SK-N-SH (cell line): Measurements from ENCODE around the gene SLIT2. TPM values are rescaled to one million over a fixed set of nuclear protein-coding genes. Genes with fewer than 3 reads are reported as not detected.

ENCODE experiments used
- CTCF ChIA-PET: fragments of 300-600, 350-600 bp; formaldehyde crosslinking; extraction: SDS; loops from one replicate; lab custom pipeline; 2021; lab: Yijun Ruan, JAX
- POLR2A ChIA-PET: fragments of 350-600 bp; sonication (Branson Sonifier 250); formaldehyde crosslinking; extraction: SDS; loops from one replicate; lab custom pipeline; 2020; ENCODE audit warnings: antibody characterized with exemption, inconsistent platforms; lab: Yijun Ruan, JAX
- DNase-seq: peaks from one replicate; pipeline ENCODE4 v3.0.0; 2012
- H2AFZ ChIP-seq: fragments of 200-600 bp; sonication (generic); 2 replicates; pipeline ENCODE4 v1.8.1; 2016; ENCODE audit warnings: antibody characterized with exemption, mild to moderate bottlenecking, low read depth
- H3F3A ChIP-seq: fragments of 200-600 bp; sonication (generic); replicated peaks from 2 replicates; pipeline ENCODE3; 2016; ENCODE audit warnings: antibody characterized with exemption, mild to moderate bottlenecking; ENCODE audit not compliant: insufficient read depth
- H3K27ac ChIP-seq, 2 experiments: fragments of 200-500 bp in 1 of 2; fragments of 200-600 bp in 1 of 2; sonication (Bioruptor generic) in 1 of 2; sonication (generic), shearing (Covaris generic) in 1 of 2; 2 replicates each; pipeline versions ENCODE4 v1.5.1 to v1.6.1; 2014 to 2016; ENCODE audit warnings: low read depth in 2 of 2, inconsistent platforms in 1 of 2, low read length in 1 of 2, mild to moderate bottlenecking in 1 of 2, mixed read lengths in 1 of 2
- H3K27me3 ChIP-seq: fragments of 200-600 bp; sonication (generic), shearing (Covaris generic); 2 replicates; pipeline ENCODE4 v1.6.1; 2016; ENCODE audit warnings: mixed run types; ENCODE audit not compliant: insufficient read depth
- H3K36me3 ChIP-seq, 2 experiments: fragments of 200-500 bp in 1 of 2; fragments of 200-600 bp in 1 of 2; sonication (Bioruptor generic) in 1 of 2; sonication (generic) in 1 of 2; replicated peaks in 1 of 2; 2 replicates each; pipeline versions ENCODE3 to v1.5.1; 2014 to 2016; ENCODE audit warnings: low read length in 1 of 2, mild to moderate bottlenecking in 1 of 2; ENCODE audit not compliant: insufficient read depth in 2 of 2, control insufficient read depth in 1 of 2
- H3K4me1 ChIP-seq, 2 experiments: fragments of 200-500 bp in 1 of 2; fragments of 200-600 bp in 1 of 2; sonication (Bioruptor generic) in 1 of 2; sonication (generic), shearing (Covaris generic) in 1 of 2; 2 replicates each; pipeline versions ENCODE4 v1.5.1 to v1.6.1; 2014 to 2016; ENCODE audit warnings: low read depth in 1 of 2, low read length in 1 of 2, mixed run types in 1 of 2; ENCODE audit not compliant: insufficient read depth in 2 of 2, control insufficient read depth in 1 of 2
- H3K4me2 ChIP-seq: fragments of 200-600 bp; sonication (generic), shearing (Covaris generic); 2 replicates; pipeline ENCODE4 v1.6.1; 2017; ENCODE audit warnings: mixed run types
- H3K4me3 ChIP-seq, 2 experiments: fragments of 200-500 bp in 1 of 2; fragments of 200-600 bp in 1 of 2; sonication (Bioruptor generic) in 1 of 2; sonication (generic), shearing (Covaris generic) in 1 of 2; 2 replicates each; pipeline versions ENCODE4 v1.5.1 to v1.8.1; 2014 to 2016; ENCODE audit warnings: low read depth in 2 of 2, inconsistent platforms in 1 of 2, low read length in 1 of 2, mild to moderate bottlenecking in 1 of 2, mixed read lengths in 1 of 2, moderate library complexity in 1 of 2
- H3K79me2 ChIP-seq: fragments of 200-600 bp; sonication (generic); 2 replicates; pipeline ENCODE4 v1.8.1; 2017; ENCODE audit warnings: mild to moderate bottlenecking; ENCODE audit not compliant: insufficient read depth
- H3K9ac ChIP-seq: fragments of 200-600 bp; sonication (generic); 2 replicates; pipeline ENCODE4 v1.6.1; 2017; ENCODE audit warnings: mixed run types
- H3K9me2 ChIP-seq: fragments of 200-600 bp; sonication (generic); 2 replicates; pipeline ENCODE4 v1.6.1; 2017; ENCODE audit warnings: mixed run types
- H3K9me3 ChIP-seq: fragments of 200-600 bp; sonication (generic); 2 replicates; pipeline ENCODE4 v1.6.1; 2017; ENCODE audit warnings: mixed run types, mild to moderate bottlenecking, moderate library complexity
- H4K20me1 ChIP-seq: fragments of 200-600 bp; sonication (generic); 2 replicates; pipeline ENCODE4 v1.6.1; 2017; ENCODE audit warnings: mild to moderate bottlenecking, mixed run types; ENCODE audit not compliant: insufficient read depth
- ELF1 ChIP-seq: IDR thresholded peaks from 2 replicates; pipeline ENCODE4 v1.4.0; 2012
- EP300 ChIP-seq, 2 experiments: IDR thresholded peaks; 2 replicates each; pipeline versions ENCODE4 v1.4.0 to v1.6.1; 2012; ENCODE audit warnings: borderline replicate concordance in 1 of 2, low read depth in 1 of 2, low read length in 1 of 2
- FOSL2 ChIP-seq: IDR thresholded peaks from 2 replicates; pipeline ENCODE4 v1.4.0; 2012; ENCODE audit warnings: low read depth, mild to moderate bottlenecking, moderate library complexity, borderline replicate concordance
- GABPA ChIP-seq: IDR thresholded peaks from 2 replicates; pipeline ENCODE4 v1.4.0; 2012; ENCODE audit warnings: low read depth, mild to moderate bottlenecking
- MEF2A ChIP-seq: IDR thresholded peaks from 2 replicates; pipeline ENCODE4 v1.4.0; 2012; ENCODE audit warnings: low read depth, borderline replicate concordance
- NFIC ChIP-seq: IDR thresholded peaks from 2 replicates; pipeline ENCODE4 v1.4.0; 2012; ENCODE audit warnings: borderline replicate concordance
- NRF1 ChIP-seq: IDR thresholded peaks from 2 replicates; pipeline ENCODE4 v1.6.1; 2012; ENCODE audit warnings: low read depth, mild to moderate bottlenecking, low read length
- POLR2AphosphoS5 ChIP-seq: IDR thresholded peaks from 2 replicates; pipeline ENCODE4 v1.6.1; 2012; ENCODE audit warnings: low read depth, low read length
- RAD21 ChIP-seq: IDR thresholded peaks from 2 replicates; pipeline ENCODE4 v1.6.1; 2012; ENCODE audit warnings: mild to moderate bottlenecking, low read length
- RCOR1 ChIP-seq: fragments of 150-350 bp; IDR thresholded peaks from 2 replicates; pipeline ENCODE4 v1.6.1; 2017; ENCODE audit warnings: antibody characterized with exemption, low read length
- SMC3 ChIP-seq: IDR thresholded peaks from 2 replicates; pipeline ENCODE4 v1.6.1; 2012; ENCODE audit warnings: low read depth, low read length, improper control_type of control experiment
- TAF1 ChIP-seq: IDR thresholded peaks from 2 replicates; pipeline ENCODE4 v1.6.1; 2012; ENCODE audit warnings: low read depth, mild to moderate bottlenecking, low read length, moderate library complexity, borderline replicate concordance
- TEAD4 ChIP-seq: IDR thresholded peaks from 2 replicates; pipeline ENCODE4 v1.4.0; 2012; ENCODE audit warnings: mild to moderate bottlenecking, borderline replicate concordance; ENCODE audit not compliant: insufficient read depth
- USF2 ChIP-seq: fragments of 150-350 bp; IDR thresholded peaks from 2 replicates; pipeline ENCODE4 v1.6.1; 2017; ENCODE audit warnings: antibody characterized with exemption, low read length, low read depth, borderline replicate concordance
- YY1 ChIP-seq: IDR thresholded peaks from 2 replicates; pipeline ENCODE4 v1.4.0; 2012; ENCODE audit warnings: low read depth, mild to moderate bottlenecking
- WGBS: methylation state at CpG from one replicate; pipeline ENCODE4 v1.1.6; 2017; ENCODE audit warnings: low lambda C conversion rate; 5-methylcytosine and 5-hydroxymethylcytosine counted together
- polyA plus RNA-seq, 3 experiments: library from polyadenylated mRNA; depleted of rRNA; stranded (reverse); fragments of >200 nt; gene quantifications; 2 replicates each; pipeline ENCODE4 v1.2.3, GENCODE V29; 2012
- TF ChIP-seq, protein P1 (sequence below): fragments of 200-600 bp; sonication (generic); IDR thresholded peaks from 2 replicates; pipeline ENCODE4 v1.6.1; 2017; ENCODE audit warnings: antibody characterized with exemption, mild to moderate bottlenecking, moderate library complexity
- TF ChIP-seq, protein P2 (sequence below): IDR thresholded peaks from 2 replicates; pipeline ENCODE4; 2012

SLIT2 gene
- polyA plus RNA-seq, 1 of the 3 experiments (the other 2 are of a cell fraction) = 68.7 TPM

- no peak for DNase-seq
- peaks cover 97% of the 10 kb centered on the region for H3K79me2 ChIP-seq
- no peaks in the 10 kb centered on the region for H3F3A ChIP-seq
- no peak overlapping the region for H3K4me3 ChIP-seq
- H4K20me1 ChIP-seq = peaks cover 16% of the 10 kb centered on the region; the same call in 1 of the 2 replicates
- ChIA-PET POLR2A (no interaction called here), CTCF (interaction anchor here (1.3 kb wide), 1 partner anchor 24 kb away, joined by 4 read pairs; no protein-coding TSS in a partner anchor)
- H3K9me2 ChIP-seq = no peaks in the 10 kb centered on the region
- H3K9me3 ChIP-seq = no peaks in the 10 kb centered on the region
- peaks cover 0 to 30% of the 10 kb centered on the region in 2 experiments; a peak in 3 of 4 replicates for H3K4me1 ChIP-seq
- H3K27ac ChIP-seq = no peak overlapping the region
- H3K36me3 ChIP-seq = peaks cover 25 to 48% of the 10 kb centered on the region in 2 experiments
- no peak overlapping the region for H3K9ac ChIP-seq
- H3K27me3 ChIP-seq = no peaks in the 10 kb centered on the region
- WGBS = 53% methylated on average over 3 of the region's 3 CpGs
- H2AFZ ChIP-seq = no peak overlapping the region; the same call in 1 of the 2 replicates
- no peak for TF ChIP-seq POLR2AphosphoS5
- no peak for TF ChIP-seq USF2
- no peak for TF ChIP-seq EP300 (IDR thresholded peaks at IDR 0.05; ENCODE audit: borderline replicate concordance in 1 of 2, low read depth in 1 of 2, low read length in 1 of 2)
- no peak for TF ChIP-seq YY1
- TF ChIP-seq MEF2A = no peak
- no peak for TF ChIP-seq GABPA
- no peak for TF ChIP-seq NRF1
- TF ChIP-seq TAF1 = no peak
- TF ChIP-seq, protein P1, sequence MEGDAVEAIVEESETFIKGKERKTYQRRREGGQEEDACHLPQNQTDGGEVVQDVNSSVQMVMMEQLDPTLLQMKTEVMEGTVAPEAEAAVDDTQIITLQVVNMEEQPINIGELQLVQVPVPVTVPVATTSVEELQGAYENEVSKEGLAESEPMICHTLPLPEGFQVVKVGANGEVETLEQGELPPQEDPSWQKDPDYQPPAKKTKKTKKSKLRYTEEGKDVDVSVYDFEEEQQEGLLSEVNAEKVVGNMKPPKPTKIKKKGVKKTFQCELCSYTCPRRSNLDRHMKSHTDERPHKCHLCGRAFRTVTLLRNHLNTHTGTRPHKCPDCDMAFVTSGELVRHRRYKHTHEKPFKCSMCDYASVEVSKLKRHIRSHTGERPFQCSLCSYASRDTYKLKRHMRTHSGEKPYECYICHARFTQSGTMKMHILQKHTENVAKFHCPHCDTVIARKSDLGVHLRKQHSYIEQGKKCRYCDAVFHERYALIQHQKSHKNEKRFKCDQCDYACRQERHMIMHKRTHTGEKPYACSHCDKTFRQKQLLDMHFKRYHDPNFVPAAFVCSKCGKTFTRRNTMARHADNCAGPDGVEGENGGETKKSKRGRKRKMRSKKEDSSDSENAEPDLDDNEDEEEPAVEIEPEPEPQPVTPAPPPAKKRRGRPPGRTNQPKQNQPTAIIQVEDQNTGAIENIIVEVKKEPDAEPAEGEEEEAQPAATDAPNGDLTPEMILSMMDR = no peak
- TF ChIP-seq RAD21 = no peak
- TF ChIP-seq, protein P2, sequence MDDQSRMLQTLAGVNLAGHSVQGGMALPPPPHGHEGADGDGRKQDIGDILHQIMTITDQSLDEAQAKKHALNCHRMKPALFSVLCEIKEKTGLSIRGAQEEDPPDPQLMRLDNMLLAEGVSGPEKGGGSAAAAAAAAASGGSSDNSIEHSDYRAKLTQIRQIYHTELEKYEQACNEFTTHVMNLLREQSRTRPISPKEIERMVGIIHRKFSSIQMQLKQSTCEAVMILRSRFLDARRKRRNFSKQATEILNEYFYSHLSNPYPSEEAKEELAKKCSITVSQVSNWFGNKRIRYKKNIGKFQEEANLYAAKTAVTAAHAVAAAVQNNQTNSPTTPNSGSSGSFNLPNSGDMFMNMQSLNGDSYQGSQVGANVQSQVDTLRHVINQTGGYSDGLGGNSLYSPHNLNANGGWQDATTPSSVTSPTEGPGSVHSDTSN = no peak
- no peak for TF ChIP-seq SMC3
- TF ChIP-seq TEAD4 = no peak
- no peak for TF ChIP-seq NFIC
- no peak for TF ChIP-seq FOSL2
- TF ChIP-seq RCOR1 = no peak
- no peak for TF ChIP-seq ELF1
- 0 out of 2 replicates have a peak overlapping the region, but pooled peaks have one; percentile 18 for H3K4me2 ChIP-seq
Observed at GRCh38 chr4:20271950-20272349, 20.2 kb downstream of the SLIT2 start.
